HEK293 (cell line): ENCODE measurements around the gene NPRL2.

Source experiments
- ATF2 ChIP-seq: fragments of 450-650 bp; formaldehyde crosslinking; IDR thresholded peaks from 2 replicates; pipeline ENCODE4 v1.5.1; 2016; ENCODE audit warnings: missing biosample characterization, missing genetic modification characterization, low read depth
- GLI4 ChIP-seq: fragments of 450-650 bp; formaldehyde crosslinking; IDR thresholded peaks from 2 replicates; pipeline ENCODE4 v1.5.1; 2016; ENCODE audit warnings: missing biosample characterization, missing genetic modification characterization
- HIC1 ChIP-seq: fragments of 450-650 bp; formaldehyde crosslinking; IDR thresholded peaks from 2 replicates; pipeline ENCODE4 v1.5.1; 2016; ENCODE audit warnings: missing biosample characterization, missing genetic modification characterization
- HOXA7 ChIP-seq: sonication (generic); formaldehyde crosslinking; IDR thresholded peaks from 2 replicates; pipeline ENCODE4 v1.8.1; 2022; ENCODE audit warnings: missing genetic modification reagents, borderline replicate concordance
- REPIN1 ChIP-seq: fragments of 450-650 bp; formaldehyde crosslinking; IDR thresholded peaks from 2 replicates; pipeline ENCODE4 v1.5.1; 2017; ENCODE audit warnings: missing biosample characterization, missing genetic modification characterization, low read depth
- SETDB1 ChIP-seq: IDR thresholded peaks from one replicate; pipeline ENCODE4 v1.6.1; 2017; ENCODE audit warnings: mild to moderate bottlenecking, low read length, moderate library complexity, mixed read lengths; ENCODE audit not compliant: insufficient read length
- SP7 ChIP-seq: fragments of 450-650 bp; formaldehyde crosslinking; IDR thresholded peaks from 2 replicates; pipeline ENCODE4 v1.5.1; 2016; ENCODE audit warnings: missing biosample characterization, missing genetic modification characterization
- YY1 ChIP-seq: fragments of 450-650 bp; formaldehyde crosslinking; IDR thresholded peaks from 2 replicates; pipeline ENCODE4 v1.5.1; 2018; ENCODE audit warnings: missing biosample characterization, missing genetic modification characterization
- ZBTB49 ChIP-seq: fragments of 450-650 bp; formaldehyde crosslinking; IDR thresholded peaks from 2 replicates; pipeline ENCODE4 v1.5.1; 2016; ENCODE audit warnings: missing biosample characterization, missing genetic modification characterization, low read depth
- ZBTB7A ChIP-seq: fragments of 450-650 bp; formaldehyde crosslinking; IDR thresholded peaks from 2 replicates; pipeline ENCODE4 v1.5.1; 2016; ENCODE audit warnings: low read depth, missing biosample characterization, missing genetic modification characterization
- ZNF140 ChIP-seq: fragments of 450-650 bp; formaldehyde crosslinking; IDR thresholded peaks from 2 replicates; pipeline ENCODE4 v1.5.1; 2016; ENCODE audit warnings: missing biosample characterization, missing genetic modification characterization
- ZNF26 ChIP-seq: fragments of 450-650 bp; formaldehyde crosslinking; IDR thresholded peaks from 2 replicates; pipeline ENCODE4 v1.5.1; 2016; ENCODE audit warnings: missing biosample characterization, missing genetic modification characterization
- ZNF398 ChIP-seq: fragments of 450-650 bp; formaldehyde crosslinking; IDR thresholded peaks from 2 replicates; pipeline ENCODE4 v1.5.1; 2017; ENCODE audit warnings: missing biosample characterization, missing genetic modification characterization
- ZNF433 ChIP-seq: fragments of 450-650 bp; formaldehyde crosslinking; IDR thresholded peaks from 2 replicates; pipeline ENCODE4 v1.5.1; 2016; ENCODE audit warnings: missing biosample characterization, missing genetic modification characterization, low read depth
- ZNF530 ChIP-seq: fragments of 450-650 bp; formaldehyde crosslinking; IDR thresholded peaks from 2 replicates; pipeline ENCODE4 v1.5.1; 2016; ENCODE audit warnings: low read depth, missing biosample characterization, missing genetic modification characterization
- ZNF580 ChIP-seq: fragments of 450-650 bp; formaldehyde crosslinking; IDR thresholded peaks from 2 replicates; pipeline ENCODE4 v1.5.1; 2016; ENCODE audit warnings: missing biosample characterization, missing genetic modification characterization
- ZNF596 ChIP-seq: fragments of 450-650 bp; IDR thresholded peaks from 2 replicates; pipeline ENCODE4 v1.5.0; 2018; ENCODE audit warnings: missing biosample characterization, mild to moderate bottlenecking, missing genetic modification characterization, moderate library complexity
- ZNF645 ChIP-seq: fragments of 450-650 bp; formaldehyde crosslinking; IDR thresholded peaks from 2 replicates; pipeline ENCODE4; 2016; ENCODE audit warnings: missing biosample characterization, missing genetic modification characterization
- ZNF704 ChIP-seq: fragments of 450-650 bp; formaldehyde crosslinking; IDR thresholded peaks from 2 replicates; pipeline ENCODE4 v1.5.1; 2016; ENCODE audit warnings: missing biosample characterization, missing genetic modification characterization
- ZNF707 ChIP-seq: fragments of 450-650 bp; formaldehyde crosslinking; IDR thresholded peaks from 2 replicates; pipeline ENCODE4 v1.5.1; 2016; ENCODE audit warnings: missing biosample characterization, missing genetic modification characterization
- ZNF76 ChIP-seq: fragments of 450-650 bp; formaldehyde crosslinking; IDR thresholded peaks from 2 replicates; pipeline ENCODE4; 2016; ENCODE audit warnings: low read depth, missing biosample characterization, missing genetic modification characterization, borderline replicate concordance
- ZNF776 ChIP-seq: fragments of 450-650 bp; formaldehyde crosslinking; IDR thresholded peaks from 2 replicates; pipeline ENCODE4 v1.5.0; 2017; ENCODE audit warnings: missing biosample characterization, missing genetic modification characterization, borderline replicate concordance
- ZNF785 ChIP-seq: fragments of 450-650 bp; formaldehyde crosslinking; IDR thresholded peaks from 2 replicates; pipeline ENCODE4 v1.5.1; 2016; ENCODE audit warnings: missing biosample characterization, missing genetic modification characterization
- ZXDB ChIP-seq: fragments of 450-650 bp; formaldehyde crosslinking; IDR thresholded peaks from 2 replicates; pipeline ENCODE4 v1.5.1; 2016; ENCODE audit warnings: missing biosample characterization, missing genetic modification characterization

NPRL2 gene

GRCh38 chr3:50358911-50359759, 8.6 kb upstream of the NPRL2 start, which contains the start of gene TMEM115 (continued):
- TF ChIP-seq ZBTB49 (tag by site-specific recombination), result no peak
- no peak for TF ChIP-seq GLI4
- no peak for TF ChIP-seq ATF2
- TF ChIP-seq SETDB1, result no peak
- TF ChIP-seq ZNF704 (tag by site-specific recombination), result no peak
- peak; percentile 49 for TF ChIP-seq HIC1 (tag by site-specific recombination)
- 0 out of 2 replicates have a peak, but pooled peaks have one; percentile 30 for TF ChIP-seq SP7 (tag by site-specific recombination)
- peak; percentile 83 for TF ChIP-seq ZXDB
- TF ChIP-seq REPIN1 (tag by site-specific recombination), result no peak
- peak; percentile 99 for TF ChIP-seq ZNF76 (tag by site-specific recombination)
- no peak for TF ChIP-seq HOXA7
- no peak for TF ChIP-seq ZNF707 (tag by site-specific recombination)
- no peak for TF ChIP-seq ZNF776 (tag by site-specific recombination)
- no peak for TF ChIP-seq ZNF433 (tag by site-specific recombination)
- no peak for TF ChIP-seq ZNF140 (tag by site-specific recombination)
- no peak for TF ChIP-seq ZNF530 (tag by site-specific recombination)
- TF ChIP-seq ZNF26, result no peak
- TF ChIP-seq ZNF580 (tag by site-specific recombination), result no peak
- no peak for TF ChIP-seq ZNF596
- no peak for TF ChIP-seq ZBTB7A
- TF ChIP-seq ZNF398 (tag by site-specific recombination), result no peak; the same call in 1 of the 2 replicates
- TF ChIP-seq YY1, result peak; percentile 18; the same call in 1 of the 2 replicates
- TF ChIP-seq ZNF645 (tag by site-specific recombination), result no peak
- TF ChIP-seq ZNF785, result 0 out of 2 replicates have a peak, but pooled peaks have one; percentile 20
